ENCODE data around the gene TOGARAM2. TPM values are rescaled to one million over a fixed set of nuclear protein-coding genes. Genes with fewer than 3 reads are reported as not detected.
"Not testable (repeated sequence)": the region's sequence is repeated elsewhere in the genome, so short reads cannot be mapped to it uniquely, and the experiment has no call there.

Gene TOGARAM2
- total RNA-seq, 1 donor: 0.73 TPM

DNA sequence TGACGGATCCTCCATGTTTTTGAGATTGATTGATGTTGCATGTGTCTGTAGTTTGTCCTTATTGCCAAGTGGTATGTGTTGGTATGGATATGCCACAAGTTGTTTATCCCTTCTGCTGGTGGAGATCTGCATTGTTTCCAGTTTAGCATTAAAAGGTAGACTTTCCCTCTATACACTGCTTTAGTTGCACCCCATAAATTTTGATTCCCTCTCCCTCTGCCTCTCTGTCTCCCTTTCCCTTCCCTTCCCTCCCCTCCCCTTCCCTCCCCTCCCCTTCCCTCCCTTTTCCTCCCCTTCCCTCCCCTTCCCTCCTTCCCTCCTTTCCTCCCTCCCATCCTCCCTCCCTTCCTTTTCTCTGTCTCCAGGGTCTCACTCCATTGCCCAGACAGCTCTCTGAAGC, 18.6 kb upstream of the TOGARAM2 start:
- Histone ChIP-seq H3K4me3 (ENCODE audit: low read length) (no peak overlapping the region), H3K27me3 (ENCODE audit: insufficient read depth, low read length) (no peaks in the 10 kb centered on the region), H3K4me1 (ENCODE audit: insufficient read depth, low read length) (no peaks in the 10 kb centered on the region), H3K9me3 (ENCODE audit: low read depth, low read length) (no peaks in the 10 kb centered on the region)

DNA sequence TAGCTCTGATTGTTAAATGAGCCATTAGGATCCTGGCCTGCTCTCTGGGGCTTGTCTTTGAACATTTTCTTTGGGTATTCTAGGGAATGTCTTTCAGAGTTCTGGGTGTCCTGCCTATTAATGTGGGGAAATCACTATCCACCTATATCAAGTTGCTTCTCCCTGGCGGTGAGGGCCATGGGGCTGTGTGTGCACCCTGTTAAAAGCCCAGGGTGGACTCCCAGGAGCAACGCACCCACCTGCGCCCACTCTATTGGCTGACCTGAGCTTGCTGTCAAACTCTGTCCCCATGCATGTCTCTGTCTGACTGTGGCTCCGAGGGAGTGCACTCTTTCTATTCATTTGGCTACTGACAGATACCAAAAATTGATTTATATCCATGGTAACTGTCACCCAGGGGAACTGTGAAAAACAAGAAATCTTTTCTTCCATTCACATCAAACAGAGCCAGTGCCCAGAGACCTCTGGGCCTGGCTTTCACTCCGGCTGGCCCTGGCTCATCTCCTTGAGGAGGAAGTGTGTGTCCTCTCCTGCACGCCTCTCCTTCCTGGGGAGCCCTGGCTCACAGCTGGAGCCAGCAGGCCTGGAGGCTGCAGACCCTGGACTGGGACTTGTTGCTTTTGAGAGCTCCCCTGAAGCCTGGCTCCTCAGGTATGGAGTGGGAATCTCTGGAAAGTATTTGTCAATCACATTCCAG, 10.5 kb upstream of the TOGARAM2 start:
- no peak overlapping the region for H3K4me3 ChIP-seq (ENCODE audit: low read length)
- H3K27me3 ChIP-seq (ENCODE audit: insufficient read depth, low read length): no peaks in the 10 kb centered on the region
- peaks cover 8% of the 10 kb centered on the region for H3K4me1 ChIP-seq (ENCODE audit: insufficient read depth, low read length)
- no peaks in the 10 kb centered on the region for H3K9me3 ChIP-seq (ENCODE audit: low read depth, low read length)

DNA sequence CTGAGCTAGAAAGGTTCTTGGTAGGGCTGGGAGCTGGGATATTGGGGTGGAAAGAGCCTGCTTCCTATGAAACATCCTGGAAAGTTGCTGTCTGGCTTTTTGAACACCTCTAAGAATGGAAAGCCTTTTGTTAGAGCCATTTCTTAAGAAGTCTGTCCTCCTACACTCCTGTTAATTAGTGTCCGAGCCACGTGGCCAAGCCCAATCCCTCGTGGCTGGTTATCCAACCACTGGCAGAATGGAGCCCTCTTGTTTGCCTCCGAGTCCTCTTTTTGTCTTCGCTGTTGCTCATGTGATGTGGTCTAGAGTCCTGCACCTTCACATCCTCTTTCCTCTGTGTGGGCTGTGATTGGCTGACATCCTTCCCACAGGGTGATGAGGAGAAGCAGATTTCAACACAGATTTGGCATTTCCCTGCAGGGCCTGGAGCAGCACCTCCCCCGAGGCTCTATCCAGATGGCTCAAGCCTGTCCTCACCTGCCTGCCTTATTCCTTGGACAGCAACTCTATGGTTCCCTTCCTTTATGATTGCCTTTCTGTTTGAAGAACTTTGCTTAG, 8.2 kb upstream of the TOGARAM2 start:
- Histone ChIP-seq H3K4me1 (ENCODE audit: insufficient read depth, low read length) (peaks cover 8% of the 10 kb centered on the region), H3K4me3 (ENCODE audit: low read length) (no peak overlapping the region), H3K27me3 (ENCODE audit: insufficient read depth, low read length) (no peaks in the 10 kb centered on the region), H3K9me3 (ENCODE audit: low read depth, low read length) (no peaks in the 10 kb centered on the region)

DNA sequence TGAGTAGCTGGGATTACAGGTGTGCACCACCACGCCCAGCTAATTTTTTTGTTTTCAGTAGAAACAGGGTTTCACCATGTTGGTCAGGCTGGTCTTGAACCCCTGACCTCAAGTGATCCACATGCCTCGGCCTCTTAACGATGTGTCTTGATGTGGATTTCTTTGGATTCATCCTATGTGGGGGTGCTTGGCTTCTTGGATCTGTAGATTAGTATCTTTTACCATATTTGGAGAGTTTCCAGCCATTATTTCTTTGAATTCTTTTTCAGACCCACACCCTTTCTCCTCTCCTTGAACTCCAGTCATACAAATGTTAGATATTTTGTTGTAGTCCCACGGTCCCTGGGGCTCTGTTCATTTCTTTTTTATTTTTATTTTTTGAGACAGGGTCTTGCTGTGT, 6.8 kb upstream of the TOGARAM2 start:
- Histone ChIP-seq H3K27me3 (ENCODE audit: insufficient read depth, low read length) (no peaks in the 10 kb centered on the region), H3K4me3 (ENCODE audit: low read length) (no peak overlapping the region), H3K4me1 (ENCODE audit: insufficient read depth, low read length) (peaks cover 8% of the 10 kb centered on the region), H3K9me3 (ENCODE audit: low read depth, low read length) (no peaks in the 10 kb centered on the region)

DNA sequence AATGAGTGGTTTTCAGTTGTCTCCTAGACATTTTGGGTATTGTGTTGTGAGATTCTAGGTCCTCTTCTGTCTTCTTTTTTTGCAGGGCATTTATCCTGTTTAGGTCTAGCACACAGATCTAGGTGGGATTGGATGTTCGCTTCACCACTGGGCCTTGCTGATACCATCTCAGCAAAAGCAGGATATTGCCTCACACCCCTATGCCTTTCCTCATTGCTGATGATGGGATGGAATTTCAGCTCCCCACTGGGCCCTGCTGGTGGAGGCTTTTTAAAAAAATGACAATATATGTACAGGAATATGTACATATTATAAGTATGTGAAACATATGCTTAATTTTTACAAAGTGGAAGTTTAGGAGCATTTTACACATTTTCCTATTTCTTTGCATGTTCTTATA, 5.4 kb upstream of the TOGARAM2 start:
- Histone ChIP-seq H3K4me3 (ENCODE audit: low read length) (no peak overlapping the region), H3K27me3 (ENCODE audit: insufficient read depth, low read length) (no peaks in the 10 kb centered on the region), H3K4me1 (ENCODE audit: insufficient read depth, low read length) (peaks cover 8% of the 10 kb centered on the region), H3K9me3 (ENCODE audit: low read depth, low read length) (no peaks in the 10 kb centered on the region)

DNA sequence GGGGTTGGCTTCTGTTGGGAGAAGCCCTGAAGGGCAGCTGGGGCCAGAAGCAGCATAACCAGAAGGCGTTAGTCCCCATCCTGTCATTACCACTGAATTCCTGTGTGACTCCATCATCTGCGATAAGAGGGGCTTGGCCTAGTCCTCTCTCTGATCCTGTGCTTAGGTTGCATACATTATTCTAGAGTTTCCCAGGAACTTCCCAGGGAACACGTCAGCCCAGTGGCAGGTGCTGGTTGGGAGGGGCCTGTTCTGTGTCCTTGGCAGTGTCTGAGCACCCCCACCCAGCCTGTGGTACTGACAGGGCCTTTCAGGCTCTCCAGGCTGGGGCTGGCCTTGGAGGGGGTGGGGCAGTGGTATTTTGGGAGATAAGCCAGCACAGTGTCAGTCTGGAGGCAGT, 4.5 kb upstream of the TOGARAM2 start:
- peaks cover 8% of the 10 kb centered on the region for H3K4me1 ChIP-seq (ENCODE audit: insufficient read depth, low read length)
- no peak overlapping the region for H3K4me3 ChIP-seq (ENCODE audit: low read length)
- no peaks in the 10 kb centered on the region for H3K27me3 ChIP-seq (ENCODE audit: insufficient read depth, low read length)
- H3K9me3 ChIP-seq (ENCODE audit: low read depth, low read length): no peaks in the 10 kb centered on the region

DNA sequence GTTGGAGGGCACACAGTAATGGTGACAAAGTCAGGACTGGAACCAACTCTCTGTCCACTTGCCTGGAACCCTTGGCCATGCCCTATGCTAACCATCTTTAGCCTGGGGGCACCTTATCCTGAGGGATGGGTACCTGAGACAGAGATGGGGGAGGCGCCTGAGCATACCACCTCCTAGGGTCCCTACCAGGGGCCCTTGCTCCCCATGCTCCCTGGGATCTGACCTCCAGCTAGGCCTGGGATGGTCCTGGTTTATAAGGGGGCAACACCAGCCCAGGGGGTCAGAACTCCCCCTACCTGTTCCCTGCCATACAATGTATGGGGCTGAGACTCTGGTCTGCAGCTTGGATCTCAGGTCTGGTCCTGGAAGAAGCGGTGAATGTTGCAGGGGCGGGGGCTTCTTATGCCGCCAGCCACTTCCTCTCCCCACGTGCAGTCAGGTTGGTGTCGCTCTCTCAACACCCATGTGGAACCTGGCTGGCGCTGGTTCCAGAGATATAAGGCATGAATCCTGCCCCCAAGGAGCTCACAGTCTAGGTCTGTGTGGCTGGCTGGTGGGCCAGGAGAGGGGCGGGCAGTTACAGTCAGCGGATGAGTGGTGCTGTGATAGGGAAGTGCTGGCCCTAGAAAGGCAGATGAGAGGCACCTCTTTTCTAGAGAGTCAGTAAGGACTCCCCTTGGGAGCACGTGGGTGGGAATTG, 3.8 kb upstream of the TOGARAM2 start:
- Histone ChIP-seq H3K4me3 (ENCODE audit: low read length) (no peak overlapping the region), H3K9me3 (ENCODE audit: low read depth, low read length) (no peaks in the 10 kb centered on the region), H3K4me1 (ENCODE audit: insufficient read depth, low read length) (peaks cover 8% of the 10 kb centered on the region), H3K27me3 (ENCODE audit: insufficient read depth, low read length) (no peaks in the 10 kb centered on the region)

DNA sequence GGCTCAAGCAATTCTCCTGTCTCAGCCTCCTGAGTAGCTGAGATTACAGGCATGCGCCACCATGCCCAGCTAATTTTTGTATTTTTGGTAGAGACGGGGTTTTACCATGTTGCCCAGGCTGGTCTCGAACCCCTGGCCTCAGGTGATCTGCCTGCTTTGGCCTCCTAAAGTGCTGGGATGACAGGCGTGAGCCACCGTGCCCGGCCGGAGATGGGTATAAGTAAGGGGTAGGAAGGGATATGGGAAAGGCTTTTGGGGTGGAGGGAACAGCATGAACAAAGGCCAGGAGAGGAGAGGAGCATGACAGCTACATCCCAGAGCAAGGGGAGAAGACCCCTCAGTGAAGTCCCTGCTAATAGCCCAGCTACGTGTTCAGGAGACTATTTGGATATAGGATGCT, 3.1 kb upstream of the TOGARAM2 start:
- not testable (repeated sequence) for H3K9me3 ChIP-seq (ENCODE audit: low read depth, low read length); H3K4me3 ChIP-seq (ENCODE audit: low read length); H3K4me1 ChIP-seq (ENCODE audit: insufficient read depth, low read length); H3K27me3 ChIP-seq (ENCODE audit: insufficient read depth, low read length)

DNA sequence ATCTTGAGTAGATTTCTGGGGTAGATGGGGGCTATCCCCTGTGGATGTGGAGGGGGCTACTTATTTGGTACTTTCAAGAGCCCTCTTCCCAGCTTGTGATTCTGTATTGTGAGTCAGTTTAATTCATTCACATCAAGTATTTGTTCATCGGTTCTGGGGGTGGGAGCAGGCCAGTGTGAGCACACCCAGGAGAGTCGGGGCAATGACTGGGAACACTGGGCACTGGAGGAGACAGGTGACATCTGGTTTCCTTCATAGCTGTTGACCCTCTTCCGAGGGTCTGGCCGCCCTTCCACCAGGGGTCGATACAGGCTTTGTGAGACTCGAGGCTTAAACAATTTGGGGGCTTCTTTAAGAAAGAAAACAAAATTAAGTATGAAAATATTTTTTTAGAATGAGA, 2.5 kb upstream of the TOGARAM2 start:
- no peaks in the 10 kb centered on the region for H3K27me3 ChIP-seq (ENCODE audit: insufficient read depth, low read length)
- H3K9me3 ChIP-seq (ENCODE audit: low read depth, low read length): no peaks in the 10 kb centered on the region
- no peak overlapping the region for H3K4me3 ChIP-seq (ENCODE audit: low read length)
- H3K4me1 ChIP-seq (ENCODE audit: insufficient read depth, low read length): no peaks in the 10 kb centered on the region

DNA sequence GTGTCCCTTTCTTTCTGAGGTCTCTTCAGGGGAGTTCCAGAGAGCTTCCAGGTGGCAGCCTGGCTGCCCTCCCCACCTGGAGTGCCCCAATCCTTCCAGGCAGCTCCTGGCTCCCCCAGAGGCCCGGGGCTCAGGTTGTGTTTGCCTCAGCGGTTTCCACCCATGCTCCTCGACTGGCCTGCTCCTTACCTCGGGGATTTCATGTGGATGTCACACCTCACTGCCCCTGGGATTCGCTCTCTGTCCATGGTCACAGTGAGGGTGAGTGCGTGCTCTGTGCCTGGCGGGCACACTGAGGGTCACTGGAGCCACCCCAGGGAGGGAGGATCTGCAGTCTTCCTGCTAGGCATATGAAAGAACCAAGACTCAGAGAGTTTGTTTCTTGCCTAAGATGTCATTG, 2.1 kb upstream of the TOGARAM2 start:
- Histone ChIP-seq H3K4me3 (ENCODE audit: low read length) (no peak overlapping the region), H3K27me3 (ENCODE audit: insufficient read depth, low read length) (no peaks in the 10 kb centered on the region), H3K4me1 (ENCODE audit: insufficient read depth, low read length) (no peaks in the 10 kb centered on the region), H3K9me3 (ENCODE audit: low read depth, low read length) (no peaks in the 10 kb centered on the region)

DNA sequence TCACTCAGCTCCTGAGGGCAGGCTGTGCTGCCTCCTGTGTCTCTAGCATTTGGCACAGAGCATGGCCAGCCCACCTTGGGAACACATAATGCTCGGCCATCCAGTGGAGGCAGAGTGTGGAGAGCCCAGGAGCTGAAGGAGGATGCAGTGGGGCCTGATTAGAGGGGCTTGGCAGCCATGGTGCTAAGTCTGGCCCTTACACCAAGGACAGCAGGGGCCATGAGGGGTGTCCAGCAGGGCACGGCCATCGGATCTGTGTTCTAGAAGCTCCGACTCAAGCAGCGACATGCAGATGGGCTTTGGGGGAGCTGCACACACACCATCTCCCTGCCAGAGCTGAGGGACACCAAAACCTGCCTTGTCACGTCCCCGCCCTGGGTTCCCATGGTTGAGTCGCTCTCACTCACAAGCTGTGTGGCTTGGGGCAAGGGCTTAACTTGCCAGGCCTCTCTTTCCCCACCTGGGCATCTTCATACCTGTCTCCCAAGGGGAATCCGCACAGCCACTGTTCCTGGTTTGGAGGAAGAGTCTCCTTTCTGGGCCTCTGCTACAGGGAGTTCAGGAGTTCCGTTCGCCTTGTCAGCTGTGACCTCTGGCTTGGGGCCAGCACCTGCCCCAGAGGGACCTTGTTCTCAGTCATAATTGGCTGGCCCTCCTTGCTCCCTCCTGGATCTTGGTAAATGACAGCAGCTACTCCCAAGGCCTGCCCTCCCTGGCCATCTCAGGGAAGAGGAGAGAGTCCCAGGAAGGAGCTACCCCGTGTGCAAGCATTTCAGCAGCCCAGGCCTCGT, 1.3 kb upstream of the TOGARAM2 start:
- Histone ChIP-seq H3K27me3 (ENCODE audit: insufficient read depth, low read length) (no peaks in the 10 kb centered on the region), H3K4me3 (ENCODE audit: low read length) (no peak overlapping the region), H3K9me3 (ENCODE audit: low read depth, low read length) (no peaks in the 10 kb centered on the region), H3K4me1 (ENCODE audit: insufficient read depth, low read length) (no peaks in the 10 kb centered on the region)

DNA sequence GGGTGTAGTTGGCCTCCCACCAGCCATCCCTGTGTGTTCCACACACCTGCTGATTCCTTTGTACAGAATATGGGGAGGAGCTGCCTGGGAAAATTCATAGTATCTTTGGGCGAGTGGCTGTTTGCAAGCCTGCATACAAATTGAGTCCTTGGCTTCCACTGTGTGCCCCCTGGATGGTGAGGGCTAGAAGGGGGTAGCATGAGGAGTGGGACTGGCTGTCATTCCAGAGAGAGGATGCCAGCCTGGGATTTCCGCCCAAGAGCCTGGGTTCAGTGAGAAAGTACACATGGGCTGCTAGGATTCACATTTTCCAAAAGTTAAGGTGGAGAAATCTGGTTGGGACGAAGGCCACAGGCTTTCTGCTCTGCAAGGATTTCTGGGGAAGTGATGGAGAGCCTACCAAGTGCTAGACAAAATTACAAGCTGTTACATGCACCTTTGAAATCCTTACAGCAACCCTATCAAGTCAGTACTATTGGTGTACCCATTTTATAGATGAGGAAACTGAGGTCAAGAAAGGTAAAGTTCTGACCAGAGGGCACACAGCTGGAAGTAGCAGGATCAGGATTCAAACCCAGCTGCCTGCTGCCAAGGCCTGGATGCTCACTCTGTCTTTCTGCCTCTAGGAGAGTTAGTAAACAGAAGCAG, 606 bp upstream of the TOGARAM2 start:
- Histone ChIP-seq H3K9me3 (ENCODE audit: low read depth, low read length) (no peaks in the 10 kb centered on the region), H3K27me3 (ENCODE audit: insufficient read depth, low read length) (no peaks in the 10 kb centered on the region), H3K4me3 (ENCODE audit: low read length) (no peak overlapping the region), H3K4me1 (ENCODE audit: insufficient read depth, low read length) (no peaks in the 10 kb centered on the region)

DNA sequence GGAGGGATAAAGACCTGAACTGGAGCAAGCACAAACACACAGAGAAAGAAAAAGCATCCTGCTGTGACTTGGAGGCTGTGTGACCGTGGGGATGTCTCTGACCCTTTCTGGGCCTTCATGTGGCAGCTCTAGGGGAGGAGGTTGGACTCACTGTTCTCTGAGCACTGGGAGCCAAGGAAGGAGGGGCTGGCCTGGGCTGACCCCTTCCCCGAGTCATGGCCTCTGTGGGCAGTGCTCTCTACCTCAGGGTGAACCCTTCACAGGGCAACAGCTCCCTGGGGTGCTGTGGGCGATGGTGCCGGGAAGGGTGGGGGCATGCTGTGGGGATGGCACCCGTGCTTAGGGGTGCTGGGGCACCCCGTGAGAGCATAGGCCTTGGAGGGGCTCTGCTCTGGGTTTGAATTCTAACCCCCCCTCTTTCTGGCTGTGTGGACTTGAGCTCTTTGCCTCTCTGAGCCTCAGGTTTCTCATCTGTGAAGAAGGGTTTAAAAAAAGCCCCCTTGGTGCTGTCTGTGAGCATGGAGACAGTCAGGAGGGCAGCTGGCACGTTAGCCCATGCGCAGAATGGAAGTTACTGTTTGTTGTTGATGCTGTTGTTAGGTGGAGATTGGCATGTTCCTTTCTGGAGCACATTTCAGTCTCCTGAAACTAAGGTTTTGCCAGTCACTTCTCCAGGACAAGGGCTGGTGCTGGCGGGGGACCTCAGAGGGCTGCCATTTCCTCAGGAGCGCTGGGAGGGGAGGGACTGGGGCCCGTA, 700 bp downstream of the TOGARAM2 start:
- H3K4me3 ChIP-seq (ENCODE audit: low read length): no peak overlapping the region
- H3K27me3 ChIP-seq (ENCODE audit: insufficient read depth, low read length): no peaks in the 10 kb centered on the region
- H3K9me3 ChIP-seq (ENCODE audit: low read depth, low read length): no peaks in the 10 kb centered on the region
- no peaks in the 10 kb centered on the region for H3K4me1 ChIP-seq (ENCODE audit: insufficient read depth, low read length)

DNA sequence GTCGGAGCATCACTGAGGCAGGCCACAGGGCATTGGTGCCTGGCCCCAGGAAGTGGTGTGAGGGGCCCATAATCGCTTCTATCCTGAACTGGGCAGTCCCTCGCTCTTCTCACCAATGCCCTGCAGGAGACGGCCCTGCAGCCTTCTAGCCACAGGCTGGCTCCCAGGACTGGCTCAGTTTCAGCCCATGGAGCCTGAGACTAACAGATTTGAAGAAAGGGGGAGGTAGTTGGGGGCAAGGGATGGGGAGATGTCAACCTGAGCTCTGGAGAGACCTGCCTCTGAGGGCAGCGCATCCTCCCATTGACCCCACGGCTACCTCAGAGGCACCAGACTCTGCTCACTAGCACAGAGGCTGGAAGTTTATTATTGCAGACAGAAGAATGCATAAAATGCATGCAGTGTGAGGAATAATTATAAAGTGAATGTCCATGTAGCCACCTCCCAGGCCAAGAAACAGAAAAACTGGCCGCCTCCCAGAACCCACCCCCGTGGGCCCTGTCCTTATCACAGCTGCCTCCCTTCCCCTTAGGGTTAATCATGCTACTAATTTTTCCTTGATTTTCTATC, 1.4 kb downstream of the TOGARAM2 start:
- Histone ChIP-seq H3K4me3 (ENCODE audit: low read length) (no peak overlapping the region), H3K9me3 (ENCODE audit: low read depth, low read length) (no peaks in the 10 kb centered on the region), H3K4me1 (ENCODE audit: insufficient read depth, low read length) (no peaks in the 10 kb centered on the region), H3K27me3 (ENCODE audit: insufficient read depth, low read length) (no peaks in the 10 kb centered on the region)

All from mononuclear cell (primary cell).